ENCODE data around the gene SAPCD2.

SAPCD2 gene

DNA sequence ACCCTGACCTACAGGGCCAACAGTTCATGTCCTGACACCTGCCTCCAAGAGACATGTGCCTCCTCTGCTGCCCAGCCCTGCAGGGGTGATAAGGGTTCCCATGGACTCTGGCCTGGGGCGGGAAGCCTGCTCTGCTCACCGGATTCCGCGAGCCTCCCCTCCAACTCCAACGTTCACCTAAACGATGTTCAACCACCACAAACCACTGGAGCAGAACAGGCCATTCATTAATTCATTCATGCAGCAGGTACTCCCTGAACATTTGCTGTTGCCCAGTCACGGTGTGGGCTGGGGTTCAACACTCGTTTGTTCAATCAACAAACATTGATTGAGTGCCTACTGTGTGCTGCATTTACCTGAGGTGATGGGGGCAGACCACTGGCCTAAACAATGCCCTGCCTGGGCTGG is 3.6 kb upstream of the SAPCD2 start:
- no peak overlapping the region for H3K4me3 ChIP-seq (ENCODE audit: low read length)
- no peaks in the 10 kb centered on the region for H3K9me3 ChIP-seq (replicated peaks; ENCODE audit: insufficient read depth, low read length)
- H3K27me3 ChIP-seq (replicated peaks; ENCODE audit: insufficient read depth, low read length): no peaks in the 10 kb centered on the region
- peaks cover 4% of the 10 kb centered on the region; the same call in 1 of the 2 replicates for H3F3A ChIP-seq (ENCODE audit: insufficient read depth, low read length)
- H3K36me3 ChIP-seq (replicated peaks; ENCODE audit: insufficient read depth, low read length): no peaks in the 10 kb centered on the region
- H3K4me1 ChIP-seq (ENCODE audit: low read length): peaks cover 16% of the 10 kb centered on the region; the same call in 1 of the 2 replicates
- no peaks in the 10 kb centered on the region for H4K20me1 ChIP-seq (ENCODE audit: insufficient read depth, low read length)
- no peak overlapping the region for H2AFZ ChIP-seq (ENCODE audit: low read length)
- TF ChIP-seq EZH2 (optimal IDR thresholded peaks at IDR 0.05; ENCODE audit: low read depth, low read length) (no peak), EZH2phosphoT487 (IDR thresholded peaks at IDR 0.05; ENCODE audit: low read length) (no peak)
- no peak for DNase-seq
- no peak overlapping the region for H3K27ac ChIP-seq (ENCODE audit: low read length)
- no peak overlapping the region for H3K4me2 ChIP-seq (ENCODE audit: low read depth, low read length)
- peaks cover 21% of the 10 kb centered on the region for H3K79me2 ChIP-seq (ENCODE audit: low read length)
- no peak overlapping the region for H3K9ac ChIP-seq (ENCODE audit: low read length)
- no peaks in the 10 kb centered on the region for H3K9me2 ChIP-seq (replicated peaks; ENCODE audit: insufficient read depth, low read length)

DNA sequence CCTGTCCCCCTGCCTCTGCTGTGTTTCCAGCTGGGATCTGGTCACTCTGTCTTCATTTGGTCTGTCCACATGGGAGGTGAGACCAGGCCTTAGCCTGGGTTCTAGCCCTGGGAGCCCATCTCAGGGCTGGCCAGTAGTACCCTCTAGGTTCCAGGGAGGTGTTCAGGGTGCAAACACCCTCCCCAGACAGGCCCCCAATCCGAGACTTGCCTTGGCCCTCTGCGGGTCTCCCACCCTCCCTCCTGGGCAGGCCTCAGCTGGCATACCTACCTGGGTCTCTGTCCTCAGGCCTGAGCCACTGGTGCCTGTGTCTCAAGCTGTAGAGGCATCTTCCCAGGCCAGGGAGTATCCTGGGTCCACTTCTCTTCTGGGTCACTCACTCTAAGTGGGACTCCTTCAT is 925 bp upstream of the SAPCD2 start:
- H3K9me2 ChIP-seq (replicated peaks; ENCODE audit: insufficient read depth, low read length): no peaks in the 10 kb centered on the region
- no peak for DNase-seq
- H3K4me1 ChIP-seq (ENCODE audit: low read length): peaks cover 24% of the 10 kb centered on the region
- peaks cover 11% of the 10 kb centered on the region for H3F3A ChIP-seq (ENCODE audit: insufficient read depth, low read length)
- peak overlapping the region; percentile 99 for H3K4me2 ChIP-seq (ENCODE audit: low read depth, low read length)
- 0 out of 2 replicates have a peak, but pooled peaks cover 3% of the 10 kb centered on the region for H4K20me1 ChIP-seq (ENCODE audit: insufficient read depth, low read length)
- H3K9ac ChIP-seq (ENCODE audit: low read length): peak overlapping the region; percentile 67; the same call in 1 of the 2 replicates
- peak overlapping the region; percentile 72 for H3K4me3 ChIP-seq (ENCODE audit: low read length)
- H3K36me3 ChIP-seq (replicated peaks; ENCODE audit: insufficient read depth, low read length): no peaks in the 10 kb centered on the region
- H3K27ac ChIP-seq (ENCODE audit: low read length): peak overlapping the region; percentile 46; the same call in 1 of the 2 replicates
- no peaks in the 10 kb centered on the region for H3K27me3 ChIP-seq (replicated peaks; ENCODE audit: insufficient read depth, low read length)
- peaks cover 23% of the 10 kb centered on the region for H3K79me2 ChIP-seq (ENCODE audit: low read length)
- H2AFZ ChIP-seq (ENCODE audit: low read length): peak overlapping the region; percentile 91
- TF ChIP-seq CTCF (IDR thresholded peaks at IDR 0.05; ENCODE audit: low read length): no peak
- no peak for TF ChIP-seq EZH2 (optimal IDR thresholded peaks at IDR 0.05; ENCODE audit: low read depth, low read length)
- TF ChIP-seq EZH2phosphoT487 (IDR thresholded peaks at IDR 0.05; ENCODE audit: low read length): no peak
- no peaks in the 10 kb centered on the region for H3K9me3 ChIP-seq (replicated peaks; ENCODE audit: insufficient read depth, low read length)

DNA sequence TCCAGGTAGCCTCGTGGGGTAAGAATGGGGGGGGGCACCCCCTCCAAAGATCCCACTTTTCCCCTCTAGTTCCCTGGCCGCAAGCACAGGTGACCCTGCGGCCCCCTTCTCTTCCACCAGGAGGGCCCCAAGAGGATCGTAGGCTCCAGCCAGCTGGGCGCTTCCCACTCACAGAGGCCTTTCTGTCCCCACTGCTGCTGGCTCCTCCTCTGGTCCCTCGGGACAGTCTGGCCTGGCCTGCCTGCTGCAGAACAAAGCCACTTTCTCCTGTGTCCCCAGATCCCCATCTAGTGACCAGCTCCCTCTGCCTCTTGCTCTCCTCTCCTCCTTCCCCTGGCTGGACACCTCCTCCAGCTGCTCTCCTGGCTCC is 534 bp upstream of the SAPCD2 start:
- no peaks in the 10 kb centered on the region for H3K9me3 ChIP-seq (replicated peaks; ENCODE audit: insufficient read depth, low read length)
- H3K9me2 ChIP-seq (replicated peaks; ENCODE audit: insufficient read depth, low read length): no peaks in the 10 kb centered on the region
- H3K4me2 ChIP-seq (ENCODE audit: low read depth, low read length): peak overlapping the region; percentile 99
- H3K9ac ChIP-seq (ENCODE audit: low read length): peak overlapping the region; percentile 67; the same call in 1 of the 2 replicates
- peak overlapping the region; percentile 72 for H3K4me3 ChIP-seq (ENCODE audit: low read length)
- H3K36me3 ChIP-seq (replicated peaks; ENCODE audit: insufficient read depth, low read length): no peaks in the 10 kb centered on the region
- H3F3A ChIP-seq (ENCODE audit: insufficient read depth, low read length): peaks cover 10% of the 10 kb centered on the region
- H2AFZ ChIP-seq (ENCODE audit: low read length): peak overlapping the region; percentile 91
- TF ChIP-seq EZH2phosphoT487 (IDR thresholded peaks at IDR 0.05; ENCODE audit: low read length) (no peak), EZH2 (optimal IDR thresholded peaks at IDR 0.05; ENCODE audit: low read depth, low read length) (no peak), CTCF (IDR thresholded peaks at IDR 0.05; ENCODE audit: low read length) (no peak)
- H4K20me1 ChIP-seq (ENCODE audit: insufficient read depth, low read length): 0 out of 2 replicates have a peak, but pooled peaks cover 3% of the 10 kb centered on the region
- peaks cover 27% of the 10 kb centered on the region for H3K79me2 ChIP-seq (ENCODE audit: low read length)
- DNase-seq: no peak
- H3K27ac ChIP-seq (ENCODE audit: low read length): peak overlapping the region; percentile 46; the same call in 1 of the 2 replicates
- no peaks in the 10 kb centered on the region for H3K27me3 ChIP-seq (replicated peaks; ENCODE audit: insufficient read depth, low read length)
- H3K4me1 ChIP-seq (ENCODE audit: low read length): peaks cover 24% of the 10 kb centered on the region

GRCh38 chr9:137069508-137070091 is 757 bp downstream of the SAPCD2 start:
- Histone ChIP-seq H3K4me2 (ENCODE audit: low read depth, low read length) (peak overlapping the region; percentile 97), H3K36me3 (replicated peaks; ENCODE audit: insufficient read depth, low read length) (no peaks in the 10 kb centered on the region), H3K27me3 (replicated peaks; ENCODE audit: insufficient read depth, low read length) (no peaks in the 10 kb centered on the region), H3K9me2 (replicated peaks; ENCODE audit: insufficient read depth, low read length) (no peaks in the 10 kb centered on the region), H3K9ac (ENCODE audit: low read length) (peak overlapping the region; percentile 57; the same call in 1 of the 2 replicates), H3K79me2 (ENCODE audit: low read length) (peaks cover 29% of the 10 kb centered on the region), H4K20me1 (ENCODE audit: insufficient read depth, low read length) (0 out of 2 replicates have a peak, but pooled peaks cover 3% of the 10 kb centered on the region), H3K4me1 (ENCODE audit: low read length) (peaks cover 24% of the 10 kb centered on the region), H3K9me3 (replicated peaks; ENCODE audit: insufficient read depth, low read length) (no peaks in the 10 kb centered on the region), H3K27ac (ENCODE audit: low read length) (no peak overlapping the region), H3F3A (ENCODE audit: insufficient read depth, low read length) (peaks cover 10% of the 10 kb centered on the region), H2AFZ (ENCODE audit: low read length) (no peak overlapping the region), H3K4me3 (ENCODE audit: low read length) (peak overlapping the region; percentile 86)
- peak; percentile 12 for DNase-seq
- TF ChIP-seq EZH2 (optimal IDR thresholded peaks at IDR 0.05; ENCODE audit: low read depth, low read length) (no peak), CTCF (IDR thresholded peaks at IDR 0.05; ENCODE audit: low read length) (no peak), EZH2phosphoT487 (IDR thresholded peaks at IDR 0.05; ENCODE audit: low read length) (no peak)

Data from MM.1S (cell line).